ENCODE measurements around the gene TLX2. TPM values are rescaled to one million over a fixed set of nuclear protein-coding genes. Genes with fewer than 3 reads are reported as not detected.
A peak's percentile ranks its signal among the peaks of the same experiment; 100 is the strongest.

TLX2 gene
- total and polyA plus RNA-seq, 2 of the 13 experiments (the other 11 are each of a cell fraction or from before 2014, with no cell fraction given): 0.05 to 0.20 TPM

GRCh38 chr2:74507145-74507925, 6.9 kb upstream of the TLX2 start, which contains the start of gene PCGF1 (continued):
- TF ChIP-seq, protein P1, sequence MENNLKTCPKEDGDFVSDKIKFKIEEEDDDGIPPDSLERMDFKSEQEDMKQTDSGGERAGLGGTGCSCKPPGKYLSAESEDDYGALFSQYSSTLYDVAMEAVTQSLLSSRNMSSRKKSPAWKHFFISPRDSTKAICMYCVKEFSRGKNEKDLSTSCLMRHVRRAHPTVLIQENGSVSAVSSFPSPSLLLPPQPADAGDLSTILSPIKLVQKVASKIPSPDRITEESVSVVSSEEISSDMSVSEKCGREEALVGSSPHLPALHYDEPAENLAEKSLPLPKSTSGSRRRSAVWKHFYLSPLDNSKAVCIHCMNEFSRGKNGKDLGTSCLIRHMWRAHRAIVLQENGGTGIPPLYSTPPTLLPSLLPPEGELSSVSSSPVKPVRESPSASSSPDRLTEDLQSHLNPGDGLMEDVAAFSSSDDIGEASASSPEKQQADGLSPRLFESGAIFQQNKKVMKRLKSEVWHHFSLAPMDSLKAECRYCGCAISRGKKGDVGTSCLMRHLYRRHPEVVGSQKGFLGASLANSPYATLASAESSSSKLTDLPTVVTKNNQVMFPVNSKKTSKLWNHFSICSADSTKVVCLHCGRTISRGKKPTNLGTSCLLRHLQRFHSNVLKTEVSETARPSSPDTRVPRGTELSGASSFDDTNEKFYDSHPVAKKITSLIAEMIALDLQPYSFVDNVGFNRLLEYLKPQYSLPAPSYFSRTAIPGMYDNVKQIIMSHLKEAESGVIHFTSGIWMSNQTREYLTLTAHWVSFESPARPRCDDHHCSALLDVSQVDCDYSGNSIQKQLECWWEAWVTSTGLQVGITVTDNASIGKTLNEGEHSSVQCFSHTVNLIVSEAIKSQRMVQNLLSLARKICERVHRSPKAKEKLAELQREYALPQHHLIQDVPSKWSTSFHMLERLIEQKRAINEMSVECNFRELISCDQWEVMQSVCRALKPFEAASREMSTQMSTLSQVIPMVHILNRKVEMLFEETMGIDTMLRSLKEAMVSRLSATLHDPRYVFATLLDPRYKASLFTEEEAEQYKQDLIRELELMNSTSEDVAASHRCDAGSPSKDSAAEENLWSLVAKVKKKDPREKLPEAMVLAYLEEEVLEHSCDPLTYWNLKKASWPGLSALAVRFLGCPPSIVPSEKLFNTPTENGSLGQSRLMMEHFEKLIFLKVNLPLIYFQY (CRISPR knock-in tag; IDR thresholded peaks at IDR 0.05; ENCODE audit: borderline replicate concordance): no peak; the same call in 1 of the 2 replicates
- TF ChIP-seq ATF7 (IDR thresholded peaks at IDR 0.05) (no peak), ATF7 (CRISPR knock-in tag; IDR thresholded peaks at IDR 0.05) (peak; percentile 29; the same call in 1 of the 2 replicates), ZNF652 (CRISPR knock-in tag; IDR thresholded peaks at IDR 0.05; ENCODE audit: borderline replicate concordance, low read depth) (no peak), KMT2B (CRISPR knock-in tag; IDR thresholded peaks at IDR 0.05) (peak; percentile 72), SP140L (CRISPR knock-in tag; IDR thresholded peaks at IDR 0.05; ENCODE audit: borderline replicate concordance) (no peak), EHMT2 (IDR thresholded peaks at IDR 0.05; ENCODE audit: borderline replicate concordance, low read depth, low read length) (no peak), MAFG (CRISPR knock-in tag; IDR thresholded peaks at IDR 0.05) (no peak), ZFP36L1 (CRISPR knock-in tag; IDR thresholded peaks at IDR 0.05) (0 out of 2 replicates have a peak, but pooled peaks have one; percentile 18), ZNF343 (CRISPR knock-in tag; IDR thresholded peaks at IDR 0.05) (peak; percentile 69; the same call in 1 of the 2 replicates), ZNF253 (CRISPR knock-in tag; IDR thresholded peaks at IDR 0.05; ENCODE audit: borderline replicate concordance) (no peak; the same call in 1 of the 2 replicates), TBP (CRISPR knock-in tag; IDR thresholded peaks at IDR 0.05) (no peak)
- TF ChIP-seq, protein P2, sequence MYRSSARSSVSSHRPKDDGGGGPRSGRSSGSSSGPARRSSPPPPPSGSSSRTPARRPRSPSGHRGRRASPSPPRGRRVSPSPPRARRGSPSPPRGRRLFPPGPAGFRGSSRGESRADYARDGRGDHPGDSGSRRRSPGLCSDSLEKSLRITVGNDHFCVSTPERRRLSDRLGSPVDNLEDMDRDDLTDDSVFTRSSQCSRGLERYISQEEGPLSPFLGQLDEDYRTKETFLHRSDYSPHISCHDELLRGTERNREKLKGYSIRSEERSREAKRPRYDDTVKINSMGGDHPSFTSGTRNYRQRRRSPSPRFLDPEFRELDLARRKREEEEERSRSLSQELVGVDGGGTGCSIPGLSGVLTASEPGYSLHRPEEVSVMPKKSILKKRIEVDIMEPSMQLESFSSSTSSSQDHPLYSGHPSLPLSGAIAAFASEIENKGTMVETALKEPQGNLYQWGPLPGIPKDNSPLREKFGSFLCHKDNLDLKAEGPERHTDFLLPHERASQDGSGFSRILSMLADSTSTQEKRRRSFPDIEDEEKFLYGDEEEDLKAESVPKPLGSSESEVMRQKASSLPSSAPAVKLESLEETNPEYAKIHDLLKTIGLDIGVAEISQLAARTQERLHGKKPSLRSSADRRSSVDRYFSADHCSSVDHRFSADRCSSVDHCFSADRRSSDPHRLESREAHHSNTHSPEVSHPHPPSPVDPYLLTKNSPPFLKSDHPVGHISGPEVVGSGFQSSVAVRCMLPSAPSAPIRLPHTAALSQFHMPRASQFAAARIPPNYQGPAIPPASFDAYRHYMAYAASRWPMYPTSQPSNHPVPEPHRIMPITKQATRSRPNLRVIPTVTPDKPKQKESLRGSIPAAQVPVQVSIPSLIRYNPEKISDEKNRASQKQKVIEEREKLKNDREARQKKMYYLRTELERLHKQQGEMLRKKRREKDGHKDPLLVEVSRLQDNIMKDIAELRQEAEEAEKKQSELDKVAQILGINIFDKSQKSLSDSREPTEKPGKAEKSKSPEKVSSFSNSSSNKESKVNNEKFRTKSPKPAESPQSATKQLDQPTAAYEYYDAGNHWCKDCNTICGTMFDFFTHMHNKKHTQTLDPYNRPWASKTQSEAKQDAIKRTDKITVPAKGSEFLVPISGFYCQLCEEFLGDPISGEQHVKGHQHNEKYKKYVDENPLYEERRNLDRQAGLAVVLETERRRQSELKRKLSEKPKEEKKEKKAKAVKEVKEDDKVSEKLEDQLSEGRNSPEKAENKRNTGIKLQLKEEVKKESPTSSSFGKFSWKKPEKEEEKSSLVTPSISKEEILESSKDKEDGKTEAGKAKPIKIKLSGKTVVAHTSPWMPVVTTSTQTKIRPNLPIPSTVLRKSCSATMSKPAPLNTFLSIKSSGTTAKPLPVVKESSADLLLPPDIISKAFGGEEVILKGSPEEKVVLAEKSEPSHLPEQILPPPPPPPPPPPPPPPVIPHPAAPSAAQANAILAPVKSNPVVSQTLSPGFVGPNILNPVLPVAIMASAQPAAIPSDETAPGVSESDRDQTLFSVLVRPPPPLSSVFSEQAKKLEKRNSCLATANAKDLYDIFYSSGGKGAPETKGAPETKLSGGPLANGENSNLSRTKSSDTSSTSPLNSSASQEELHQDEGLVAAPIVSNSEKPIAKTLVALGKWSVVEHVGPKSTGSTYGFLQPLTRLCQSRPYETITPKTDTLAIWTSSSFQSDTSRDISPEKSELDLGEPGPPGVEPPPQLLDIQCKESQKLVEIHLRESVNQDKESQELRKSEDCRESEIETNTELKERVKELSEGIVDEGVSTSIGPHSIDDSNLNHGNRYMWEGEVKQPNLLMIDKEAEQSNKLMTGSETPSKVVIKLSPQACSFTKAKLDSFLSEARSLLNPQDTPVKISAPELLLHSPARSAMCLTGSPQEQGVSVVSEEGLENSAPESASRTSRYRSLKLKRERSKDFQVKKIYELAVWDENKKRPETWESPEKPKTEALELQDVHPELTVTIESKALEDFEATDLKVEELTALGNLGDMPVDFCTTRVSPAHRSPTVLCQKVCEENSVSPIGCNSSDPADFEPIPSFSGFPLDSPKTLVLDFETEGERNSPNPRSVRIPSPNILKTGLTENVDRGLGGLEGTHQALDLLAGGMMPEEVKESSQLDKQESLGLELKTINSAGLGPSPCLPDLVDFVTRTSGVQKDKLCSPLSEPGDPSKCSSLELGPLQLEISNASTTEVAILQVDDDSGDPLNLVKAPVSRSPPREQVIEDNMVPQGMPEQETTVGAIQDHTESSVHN (CRISPR knock-in tag; IDR thresholded peaks at IDR 0.05): peak; percentile 87; the same call in 1 of the 2 replicates
- TF ChIP-seq, protein P3, sequence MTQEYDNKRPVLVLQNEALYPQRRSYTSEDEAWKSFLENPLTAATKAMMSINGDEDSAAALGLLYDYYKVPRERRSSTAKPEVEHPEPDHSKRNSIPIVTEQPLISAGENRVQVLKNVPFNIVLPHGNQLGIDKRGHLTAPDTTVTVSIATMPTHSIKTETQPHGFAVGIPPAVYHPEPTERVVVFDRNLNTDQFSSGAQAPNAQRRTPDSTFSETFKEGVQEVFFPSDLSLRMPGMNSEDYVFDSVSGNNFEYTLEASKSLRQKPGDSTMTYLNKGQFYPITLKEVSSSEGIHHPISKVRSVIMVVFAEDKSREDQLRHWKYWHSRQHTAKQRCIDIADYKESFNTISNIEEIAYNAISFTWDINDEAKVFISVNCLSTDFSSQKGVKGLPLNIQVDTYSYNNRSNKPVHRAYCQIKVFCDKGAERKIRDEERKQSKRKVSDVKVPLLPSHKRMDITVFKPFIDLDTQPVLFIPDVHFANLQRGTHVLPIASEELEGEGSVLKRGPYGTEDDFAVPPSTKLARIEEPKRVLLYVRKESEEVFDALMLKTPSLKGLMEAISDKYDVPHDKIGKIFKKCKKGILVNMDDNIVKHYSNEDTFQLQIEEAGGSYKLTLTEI (CRISPR knock-in tag; conservative IDR thresholded peaks at IDR 0.05): no peak

Measured in HepG2 (cell line).